Femur (tissue), 1 donor: ENCODE results near the gene CUBN.
"Not testable (repeated sequence)": the region's sequence is repeated elsewhere in the genome, so short reads cannot be mapped to it uniquely, and the experiment has no call there.

Experiments used
- DNase-seq: peaks from one replicate; pipeline ENCODE4 v3.0.0-alpha.2; 2017

The CUBN gene

GRCh38 chr10:16853201-16853600, 276.4 kb downstream of the CUBN start:
- no peak for DNase-seq

GRCh38 chr10:16852624-16853023, 277.0 kb downstream of the CUBN start:
- no peak for DNase-seq

- DNase-seq: no peak
These were observed 281.0 kb downstream of the CUBN start for GRCh38 chr10:16848562-16849154.

GRCh38 chr10:16847644-16848043, 282.0 kb downstream of the CUBN start:
- no peak for DNase-seq

- no peak for DNase-seq
These were observed 284.4 kb downstream of the CUBN start for GRCh38 chr10:16845248-16845647.

GRCh38 chr10:16843252-16843870, 286.2 kb downstream of the CUBN start:
- DNase-seq: no peak

GRCh38 chr10:16835228-16835627, 294.4 kb downstream of the CUBN start:
- DNase-seq: no peak

GRCh38 chr10:16832351-16833080, 297.1 kb downstream of the CUBN start:
- peak; percentile 86 for DNase-seq

- DNase-seq: peak; percentile 36
These were observed 300.9 kb downstream of the CUBN start for GRCh38 chr10:16828701-16829175.

- DNase-seq: peak; percentile 71
These were observed 301.5 kb downstream of the CUBN start for GRCh38 chr10:16828114-16828568.

GRCh38 chr10:16827474-16827873, 302.1 kb downstream of the CUBN start:
- DNase-seq: not testable (repeated sequence)

GRCh38 chr10:16822726-16823360, 306.8 kb downstream of the CUBN start:
- DNase-seq: no peak

- no peak for DNase-seq
These were observed 307.6 kb downstream of the CUBN start for GRCh38 chr10:16822027-16822426.

- no peak for DNase-seq
These were observed 309.2 kb downstream of the CUBN start for GRCh38 chr10:16820421-16820820.

- no peak for DNase-seq
These were observed 309.6 kb downstream of the CUBN start for GRCh38 chr10:16820018-16820417.

- DNase-seq: no peak
These were observed 310.2 kb downstream of the CUBN start for GRCh38 chr10:16819436-16819835.

GRCh38 chr10:16819026-16819425, 310.6 kb downstream of the CUBN start:
- DNase-seq: no peak

- DNase-seq: peak; percentile 100
These were observed 312.2 kb downstream of the CUBN start, which contains the start of gene RSU1 for GRCh38 chr10:16817125-16818019. TSS of gene RSU1 (minus strand) at chr10:16817424. CDS start at chr10:16817081, 343 bp downstream.

- no peak for DNase-seq
These were observed 312.8 kb downstream of the CUBN start for GRCh38 chr10:16816830-16817124.

- DNase-seq: no peak
These were observed 313.4 kb downstream of the CUBN start for GRCh38 chr10:16816171-16816570.

- no peak for DNase-seq
These were observed 315.6 kb downstream of the CUBN start for GRCh38 chr10:16814012-16814411.

- DNase-seq: no peak
These were observed 316.9 kb downstream of the CUBN start for GRCh38 chr10:16812676-16813075.
